ENCODE results near the gene LDB2. TPM values are rescaled to one million over a fixed set of nuclear protein-coding genes. Genes with fewer than 3 reads are reported as not detected.

Gene LDB2
- total and polyA plus RNA-seq, 2 donors (not counting 3 experiments of a cell fraction or from before 2014, with no cell fraction given) = 127 to 223 TPM

DNA sequence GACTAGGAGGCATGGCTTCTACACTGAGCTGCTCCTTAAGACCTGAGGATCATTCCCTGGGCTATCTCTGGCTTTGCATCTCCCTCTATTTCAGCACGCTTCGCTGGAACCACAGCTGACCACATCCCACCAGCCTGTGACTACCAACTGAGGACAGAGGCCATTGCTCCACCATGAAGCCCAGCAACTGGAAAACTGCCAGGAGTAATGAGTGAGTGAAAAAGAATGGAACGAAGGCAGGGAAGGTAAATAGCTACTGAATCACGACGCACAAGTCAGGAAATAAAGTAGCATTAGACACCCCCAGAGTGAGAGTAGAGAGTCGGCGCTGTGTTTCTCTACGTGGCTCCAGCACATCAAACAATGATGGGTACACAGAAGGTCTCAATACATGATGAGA is 314.7 kb downstream of the LDB2 start:
- no peak overlapping the region for H3K4me3 ChIP-seq (replicated peaks in 1 of 3; ENCODE audit: insufficient read depth in 1 of 3, low read depth in 1 of 3, low read length in 3 of 3)
- TF ChIP-seq POLR2A (IDR thresholded peaks at IDR 0.05; ENCODE audit: low read depth, low read length) (no peak), JUN (IDR thresholded peaks at IDR 0.05; ENCODE audit: borderline replicate concordance, insufficient read depth, insufficient read length, low read depth) (no peak), EZH2 (IDR thresholded peaks at IDR 0.05; ENCODE audit: borderline replicate concordance, low read depth, low read length, severe bottlenecking) (no peak), MYC (IDR thresholded peaks at IDR 0.05; ENCODE audit: low read depth, low read length) (no peak), GATA2 (IDR thresholded peaks at IDR 0.05; ENCODE audit: insufficient read depth, insufficient read length, low read depth, low read length) (no peak), MAX (IDR thresholded peaks at IDR 0.05; ENCODE audit: insufficient read depth, insufficient read length) (no peak), POLR2AphosphoS5 (IDR thresholded peaks at IDR 0.05; ENCODE audit: insufficient read depth, low read depth, low read length) (no peak), FOS (IDR thresholded peaks at IDR 0.05; ENCODE audit: borderline replicate concordance, insufficient read depth, low read length) (no peak)
- TF ChIP-seq, protein P1, sequence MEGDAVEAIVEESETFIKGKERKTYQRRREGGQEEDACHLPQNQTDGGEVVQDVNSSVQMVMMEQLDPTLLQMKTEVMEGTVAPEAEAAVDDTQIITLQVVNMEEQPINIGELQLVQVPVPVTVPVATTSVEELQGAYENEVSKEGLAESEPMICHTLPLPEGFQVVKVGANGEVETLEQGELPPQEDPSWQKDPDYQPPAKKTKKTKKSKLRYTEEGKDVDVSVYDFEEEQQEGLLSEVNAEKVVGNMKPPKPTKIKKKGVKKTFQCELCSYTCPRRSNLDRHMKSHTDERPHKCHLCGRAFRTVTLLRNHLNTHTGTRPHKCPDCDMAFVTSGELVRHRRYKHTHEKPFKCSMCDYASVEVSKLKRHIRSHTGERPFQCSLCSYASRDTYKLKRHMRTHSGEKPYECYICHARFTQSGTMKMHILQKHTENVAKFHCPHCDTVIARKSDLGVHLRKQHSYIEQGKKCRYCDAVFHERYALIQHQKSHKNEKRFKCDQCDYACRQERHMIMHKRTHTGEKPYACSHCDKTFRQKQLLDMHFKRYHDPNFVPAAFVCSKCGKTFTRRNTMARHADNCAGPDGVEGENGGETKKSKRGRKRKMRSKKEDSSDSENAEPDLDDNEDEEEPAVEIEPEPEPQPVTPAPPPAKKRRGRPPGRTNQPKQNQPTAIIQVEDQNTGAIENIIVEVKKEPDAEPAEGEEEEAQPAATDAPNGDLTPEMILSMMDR (IDR thresholded peaks at IDR 0.05; ENCODE audit: extremely low read depth in 1 of 2, insufficient read depth in 1 of 2, low read depth in 1 of 2, low read length in 2 of 2) = no peak
- POLR2A ChIA-PET = no interaction called here
- H3K27me3 ChIP-seq (ENCODE audit: control insufficient read depth in 2 of 2, insufficient read depth in 2 of 2, low read length in 2 of 2) = no peaks in the 10 kb centered on the region
- H3K9ac ChIP-seq (replicated peaks; ENCODE audit: extremely low read depth, insufficient read depth, low read length) = no peak overlapping the region
- H3K79me2 ChIP-seq (ENCODE audit: control insufficient read depth, insufficient read depth, low read length) = no peaks in the 10 kb centered on the region
- peaks cover 0 to 28% of the 10 kb centered on the region in 2 experiments for H3K36me3 ChIP-seq (ENCODE audit: control insufficient read depth in 2 of 2, extremely low read depth in 1 of 2, insufficient read depth in 2 of 2, low read length in 2 of 2)
- H3K4me1 ChIP-seq (ENCODE audit: control insufficient read depth, extremely low read depth, insufficient read depth, low read length) = peaks cover 5% of the 10 kb centered on the region
- no peak overlapping the region for H2AFZ ChIP-seq (ENCODE audit: low read depth, low read length)
- H3K4me2 ChIP-seq (ENCODE audit: insufficient read depth, low read length) = no peak overlapping the region
- dilution Hi-C loops (cut with MboI; ENCODE audit: extremely low pct_ligation_motif_present, low sequenced_read_pairs) (no loop called here), intact Hi-C loops (cut with micrococcal nuclease) (no loop called here)
- FAIRE-seq (no peak), DNase-seq (ENCODE audit: low read depth, low spot score) (no peak)
- H3K9me3 ChIP-seq (replicated peaks; ENCODE audit: control insufficient read depth, insufficient read depth, low read length) = no peaks in the 10 kb centered on the region
- no TSS peak for BruUV-seq (replicated peaks)
- CTCF ChIA-PET = no interaction called here
- no peak overlapping the region for H3K27ac ChIP-seq (ENCODE audit: insufficient read depth, low read depth, low read length)
- no peaks in the 10 kb centered on the region for H3K9me1 ChIP-seq (replicated peaks; ENCODE audit: control insufficient read depth, extremely low read depth, insufficient read depth, low read length)
- no peaks in the 10 kb centered on the region for H4K20me1 ChIP-seq (replicated peaks; ENCODE audit: control insufficient read depth, extremely low read depth, insufficient read depth, low read length)
